ENCODE data around the gene EIF2A. TPM values are rescaled to one million over a fixed set of nuclear protein-coding genes. Genes with fewer than 3 reads are reported as not detected.

Gene EIF2A
- total and polyA plus RNA-seq, 2 of the 13 experiments (the other 11 are each of a cell fraction or from before 2014, with no cell fraction given) = 124 to 139 TPM

- ATAC-seq (0 out of 3 replicates have a peak, but pooled peaks have one; percentile 35), FAIRE-seq (no peak), DNase-seq (ENCODE audit: low spot score) (no peak)
- H3K36me3 ChIP-seq (replicated peaks in 1 of 2; ENCODE audit: control insufficient read depth in 1 of 2, insufficient read depth in 2 of 2, low read length in 2 of 2) = peaks cover 4 to 57% of the 10 kb centered on the region in 2 experiments
- in situ Hi-C loops (cut with HindIII; ENCODE audit: extremely low pct_ligation_motif_present, low pct_unique_long_range_greater_than_20kb) = no loop called here
- H3K9me3 ChIP-seq (ENCODE audit: low read length) = no peaks in the 10 kb centered on the region
- intact Hi-C loops (cut with micrococcal nuclease; ENCODE audit: unreplicated experiment) = no loop called here
- H3K79me2 ChIP-seq (ENCODE audit: insufficient read depth, low read length) = no peaks in the 10 kb centered on the region
- H3K9ac ChIP-seq (ENCODE audit: insufficient read depth, low read depth, low read length) = no peak overlapping the region
- TF ChIP-seq MLXIP (CRISPR knock-in tag; IDR thresholded peaks at IDR 0.05; ENCODE audit: borderline replicate concordance) = no peak
- H2AFZ ChIP-seq (ENCODE audit: low read length) = no peak overlapping the region
- no peaks in the 10 kb centered on the region for H4K20me1 ChIP-seq (ENCODE audit: insufficient read depth, low read length)
- POLR2A ChIA-PET = no interaction called here
- no peak overlapping the region for H3K4me3 ChIP-seq (replicated peaks in 1 of 3; ENCODE audit: insufficient read depth in 1 of 3, low read depth in 2 of 3, low read length in 3 of 3)
- WGBS (ENCODE audit: low lambda C conversion rate) = 95% methylated on average over 1 of the region's 1 CpG
- CTCF ChIA-PET (ENCODE audit: low intra/inter-chr PET ratio, low total read pairs) = no interaction called here
- H3K4me2 ChIP-seq (ENCODE audit: low read depth, low read length) = no peak overlapping the region
- no peaks in the 10 kb centered on the region for H3K4me1 ChIP-seq (ENCODE audit: insufficient read depth, low read length)
- no peak overlapping the region for H3K27ac ChIP-seq (ENCODE audit: extremely low read length, insufficient read depth, low read length)
- no peaks in the 10 kb centered on the region for H3K27me3 ChIP-seq (ENCODE audit: control insufficient read depth in 1 of 2, insufficient read depth in 2 of 2, low read length in 2 of 2)
- TSS peak; percentile 5 for BruUV-seq (replicated peaks)
These were observed 20.7 kb downstream of the EIF2A start for GRCh38 chr3:150567328-150567727.

- Histone ChIP-seq H3K9ac (ENCODE audit: insufficient read depth, low read depth, low read length) (no peak overlapping the region), H3K36me3 (replicated peaks in 1 of 2; ENCODE audit: control insufficient read depth in 1 of 2, insufficient read depth in 2 of 2, low read length in 2 of 2) (peaks cover 10 to 59% of the 10 kb centered on the region in 2 experiments), H3K4me1 (ENCODE audit: insufficient read depth, low read length) (no peaks in the 10 kb centered on the region), H3K4me2 (ENCODE audit: low read depth, low read length) (no peak overlapping the region), H3K4me3 (replicated peaks in 1 of 3; ENCODE audit: insufficient read depth in 1 of 3, low read depth in 2 of 3, low read length in 3 of 3) (no peak overlapping the region), H3K27me3 (ENCODE audit: control insufficient read depth in 1 of 2, insufficient read depth in 2 of 2, low read length in 2 of 2) (no peaks in the 10 kb centered on the region), H4K20me1 (ENCODE audit: insufficient read depth, low read length) (no peaks in the 10 kb centered on the region; the same call in 1 of the 2 replicates), H3K27ac (ENCODE audit: extremely low read length, insufficient read depth, low read length) (no peak overlapping the region), H3K79me2 (ENCODE audit: insufficient read depth, low read length) (no peaks in the 10 kb centered on the region), H2AFZ (ENCODE audit: low read length) (no peak overlapping the region), H3K9me3 (ENCODE audit: low read length) (no peaks in the 10 kb centered on the region)
- POLR2A ChIA-PET = interaction anchor here (1.4 kb wide), 1 partner anchor 25 kb away, joined by 4 read pairs; the partner anchor contains the start of gene SELENOT
- 97% methylated on average over 1 of the region's 1 CpG for WGBS (ENCODE audit: low lambda C conversion rate)
- BruUV-seq (replicated peaks) = no TSS peak
- FAIRE-seq (no peak), DNase-seq (ENCODE audit: low spot score) (no peak), ATAC-seq (peak; percentile 37; the same call in 1 of the 3 replicates)
- CTCF ChIA-PET (ENCODE audit: low intra/inter-chr PET ratio, low total read pairs) = no interaction called here
- in situ Hi-C loops (cut with HindIII; ENCODE audit: extremely low pct_ligation_motif_present, low pct_unique_long_range_greater_than_20kb) = no loop called here
- TF ChIP-seq ZNF275 (CRISPR knock-in tag; IDR thresholded peaks at IDR 0.05; ENCODE audit: borderline replicate concordance) = no peak
- intact Hi-C loops (cut with micrococcal nuclease; ENCODE audit: unreplicated experiment) = no loop called here
These were observed 31.3 kb downstream of the EIF2A start for GRCh38 chr3:150577855-150578254.
